ENCODE data around the gene EN1.

EN1 gene

GRCh38 chr2:118856330-118856977, 9.0 kb upstream of the EN1 start:
- DNase-seq (ENCODE audit: low read depth in 2 of 2): no peak

- DNase-seq (ENCODE audit: low read depth in 2 of 2): peak; percentile 81 to 82
These were observed 8.2 kb upstream of the EN1 start for GRCh38 chr2:118855451-118856279.

- DNase-seq (ENCODE audit: low read depth in 2 of 2): no peak
These were observed 7.3 kb upstream of the EN1 start for GRCh38 chr2:118854507-118855345.

GRCh38 chr2:118853651-118854291, 6.3 kb upstream of the EN1 start:
- no peak for DNase-seq (ENCODE audit: low read depth in 2 of 2)

GRCh38 chr2:118853129-118853640, 5.7 kb upstream of the EN1 start:
- no peak for DNase-seq (ENCODE audit: low read depth in 2 of 2)

GRCh38 chr2:118852605-118853128, 5.2 kb upstream of the EN1 start:
- no peak for DNase-seq (ENCODE audit: low read depth in 2 of 2)

- DNase-seq (ENCODE audit: low read depth in 2 of 2): no peak
These were observed 4.2 kb upstream of the EN1 start for GRCh38 chr2:118851650-118852049.

- no peak for DNase-seq (ENCODE audit: low read depth in 2 of 2)
These were observed 3.5 kb upstream of the EN1 start for GRCh38 chr2:118850901-118851415.

- DNase-seq (ENCODE audit: low read depth in 2 of 2): no peak
These were observed 2.9 kb upstream of the EN1 start for GRCh38 chr2:118850168-118850900.

- no peak for DNase-seq (ENCODE audit: low read depth in 2 of 2)
These were observed 2.0 kb upstream of the EN1 start for GRCh38 chr2:118849226-118850167.

GRCh38 chr2:118848381-118849225, 1.2 kb upstream of the EN1 start:
- no peak for DNase-seq (ENCODE audit: low read depth in 2 of 2)

- peak; percentile 94 to 95 for DNase-seq (ENCODE audit: low read depth in 2 of 2)
These were observed 319 bp upstream of the EN1 start for GRCh38 chr2:118847762-118848172.

GRCh38 chr2:118846442-118846952, 951 bp downstream of the EN1 start:
- DNase-seq (ENCODE audit: low read depth in 2 of 2): no peak

- DNase-seq (ENCODE audit: low read depth in 2 of 2): no peak
These were observed 1.7 kb downstream of the EN1 start for GRCh38 chr2:118845522-118846441.

- DNase-seq (ENCODE audit: low read depth in 2 of 2): no peak
These were observed 2.4 kb downstream of the EN1 start for GRCh38 chr2:118845005-118845521.

- DNase-seq (ENCODE audit: low read depth in 2 of 2): no peak
These were observed 3.0 kb downstream of the EN1 start for GRCh38 chr2:118844261-118845004.

Measured in fibroblast of skin of left quadriceps (primary cell).